Measurements from ENCODE around the gene PEX19.

PEX19 gene

GRCh38 chr1:160261893-160262794, 22.8 kb downstream of the PEX19 start, which contains the start of gene DCAF8:
Gene DCAF8, minus strand, starts transcription at chr1:160262549. Its CDS starts 18,541 bp downstream, at chr1:160244008.
- TF ChIP-seq EP300 (IDR thresholded peaks at IDR 0.05; ENCODE audit: borderline replicate concordance) (no peak), MAX (IDR thresholded peaks at IDR 0.05) (peak; percentile 81), TAF1 (IDR thresholded peaks at IDR 0.05; ENCODE audit: low read depth) (peak; percentile 100), EGR1 (IDR thresholded peaks at IDR 0.05) (peak; percentile 97), CEBPB (IDR thresholded peaks at IDR 0.05) (no peak), YY1 (IDR thresholded peaks at IDR 0.05; ENCODE audit: low read depth) (peak; percentile 98), TEAD4 (IDR thresholded peaks at IDR 0.05) (peak; percentile 37), FOXM1 (IDR thresholded peaks at IDR 0.05; ENCODE audit: borderline replicate concordance, low read depth) (peak; percentile 46; the same call in 1 of the 2 replicates), REST (IDR thresholded peaks at IDR 0.05; ENCODE audit: low read depth) (no peak), NFIC (IDR thresholded peaks at IDR 0.05) (peak; percentile 43; the same call in 1 of the 2 replicates), TCF12 (IDR thresholded peaks at IDR 0.05; ENCODE audit: low read depth) (peak; percentile 58), CREB1 (IDR thresholded peaks at IDR 0.05; ENCODE audit: low read depth) (no peak)
- TF ChIP-seq, protein P1, sequence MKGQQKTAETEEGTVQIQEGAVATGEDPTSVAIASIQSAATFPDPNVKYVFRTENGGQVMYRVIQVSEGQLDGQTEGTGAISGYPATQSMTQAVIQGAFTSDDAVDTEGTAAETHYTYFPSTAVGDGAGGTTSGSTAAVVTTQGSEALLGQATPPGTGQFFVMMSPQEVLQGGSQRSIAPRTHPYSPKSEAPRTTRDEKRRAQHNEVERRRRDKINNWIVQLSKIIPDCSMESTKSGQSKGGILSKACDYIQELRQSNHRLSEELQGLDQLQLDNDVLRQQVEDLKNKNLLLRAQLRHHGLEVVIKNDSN (IDR thresholded peaks at IDR 0.05), result peak; percentile 50; the same call in 1 of the 2 replicates

- no peak for TF ChIP-seq ZBTB7A (IDR thresholded peaks at IDR 0.05; ENCODE audit: low read depth)
- no peak for TF ChIP-seq NFIC (IDR thresholded peaks at IDR 0.05)
- no peak for TF ChIP-seq TAF1 (IDR thresholded peaks at IDR 0.05; ENCODE audit: low read depth)
- TF ChIP-seq CREB1 (IDR thresholded peaks at IDR 0.05; ENCODE audit: low read depth), result no peak
- no peak for TF ChIP-seq REST (IDR thresholded peaks at IDR 0.05; ENCODE audit: low read depth)
- TF ChIP-seq EP300 (IDR thresholded peaks at IDR 0.05; ENCODE audit: borderline replicate concordance), result no peak
- TF ChIP-seq RAD21 (IDR thresholded peaks at IDR 0.05; ENCODE audit: low read depth), result no peak
- TF ChIP-seq TEAD4 (IDR thresholded peaks at IDR 0.05), result no peak
- no peak for TF ChIP-seq FOXM1 (IDR thresholded peaks at IDR 0.05; ENCODE audit: borderline replicate concordance, low read depth)
- TF ChIP-seq EGR1 (IDR thresholded peaks at IDR 0.05), result no peak
- TF ChIP-seq TCF12 (IDR thresholded peaks at IDR 0.05; ENCODE audit: low read depth), result no peak
These were observed 23.4 kb downstream of the PEX19 start for GRCh38 chr1:160261556-160261892.

- no peak for TF ChIP-seq FOXM1 (IDR thresholded peaks at IDR 0.05; ENCODE audit: borderline replicate concordance, low read depth)
- TF ChIP-seq NFIC (IDR thresholded peaks at IDR 0.05), result peak; percentile 75
- 0 out of 2 replicates have a peak, but pooled peaks have one; percentile 44 for TF ChIP-seq TEAD4 (IDR thresholded peaks at IDR 0.05)
These were observed 24.2 kb downstream of the PEX19 start for GRCh38 chr1:160260406-160261382.

GRCh38 chr1:160258177-160258798, 26.6 kb downstream of the PEX19 start:
- TF ChIP-seq RAD21 (IDR thresholded peaks at IDR 0.05; ENCODE audit: low read depth), result no peak

GRCh38 chr1:160257411-160258015, 27.4 kb downstream of the PEX19 start:
- TF ChIP-seq REST (IDR thresholded peaks at IDR 0.05; ENCODE audit: low read depth) (no peak), ZBTB7A (IDR thresholded peaks at IDR 0.05; ENCODE audit: low read depth) (no peak), CREB1 (IDR thresholded peaks at IDR 0.05; ENCODE audit: low read depth) (no peak)
